AG10803 (cell line): ENCODE results near the gene ITGA3.

Experiments used
- DNase-seq: peaks from one replicate; pipeline ENCODE4 v3.0.0; 2010; ENCODE audit warnings: low read depth
- H3K4me3 ChIP-seq: 2 replicates; pipeline ENCODE4 v1.5.1; 2011; ENCODE audit warnings: mild to moderate bottlenecking, low read length, control low read depth
- CTCF ChIP-seq: conservative IDR thresholded peaks from 2 replicates; pipeline ENCODE4 v1.5.1; 2011; ENCODE audit warnings: mild to moderate bottlenecking, low read length, control low read depth, inconsistent platforms

Gene ITGA3

GRCh38 chr17:50052241-50052796, 3.6 kb upstream of the ITGA3 start:
- DNase-seq = no peak
- no peak for TF ChIP-seq CTCF
- no peak overlapping the region for H3K4me3 ChIP-seq

GRCh38 chr17:50052822-50053653, 2.9 kb upstream of the ITGA3 start:
- TF ChIP-seq CTCF = no peak
- H3K4me3 ChIP-seq = no peak overlapping the region
- DNase-seq = no peak

DNA sequence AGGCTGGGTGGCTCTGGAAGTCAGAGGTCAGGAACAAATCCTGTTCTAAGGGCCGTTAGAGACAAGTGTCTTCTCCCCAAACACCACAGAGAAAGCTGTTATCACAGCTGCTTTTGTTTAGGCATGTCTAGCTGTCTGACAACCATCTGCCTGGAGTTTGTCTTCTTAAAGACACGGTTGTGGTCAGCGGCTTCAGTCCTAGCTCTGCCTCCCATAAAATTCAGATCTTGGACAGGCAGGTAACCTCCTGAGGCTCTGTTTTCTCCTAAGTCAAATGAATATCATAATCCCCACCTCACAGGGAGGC, 2.3 kb upstream of the ITGA3 start:
- no peak for TF ChIP-seq CTCF
- peak; percentile 45 for DNase-seq

DNA sequence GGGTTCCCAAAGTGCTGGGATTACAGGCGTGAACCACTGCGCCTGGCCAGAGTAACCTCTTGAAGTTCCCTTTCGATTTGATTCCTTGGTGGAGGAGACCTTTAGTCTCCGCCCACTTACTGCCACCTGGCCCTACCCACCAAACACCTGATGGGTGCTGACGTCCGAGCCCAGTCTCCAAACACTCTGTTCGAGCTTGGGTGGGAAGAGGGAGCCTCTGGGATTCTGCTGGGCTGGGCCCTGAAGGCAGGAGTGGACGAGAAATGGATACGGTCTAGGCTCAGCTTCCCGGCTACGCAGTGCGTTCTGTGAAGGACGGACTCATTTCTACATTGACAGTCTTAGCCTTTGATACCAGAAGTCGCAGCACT, 870 bp upstream of the ITGA3 start:
- no peak for DNase-seq
- H3K4me3 ChIP-seq = peak overlapping the region; percentile 76
- TF ChIP-seq CTCF = no peak

More for the DNA sequence above, 2.3 kb upstream of the ITGA3 start:
- H3K4me3 ChIP-seq = no peak overlapping the region

- H3K4me3 ChIP-seq = peak overlapping the region; percentile 76
- TF ChIP-seq CTCF = peak; percentile 48
- peak; percentile 63 for DNase-seq
Observed at GRCh38 chr17:50056217-50056960, 479 bp downstream of the ITGA3 start.

GRCh38 chr17:50056961-50057330, 1.0 kb downstream of the ITGA3 start:
- peak; percentile 55 for DNase-seq
- TF ChIP-seq CTCF = no peak
- H3K4me3 ChIP-seq = peak overlapping the region; percentile 76

DNA sequence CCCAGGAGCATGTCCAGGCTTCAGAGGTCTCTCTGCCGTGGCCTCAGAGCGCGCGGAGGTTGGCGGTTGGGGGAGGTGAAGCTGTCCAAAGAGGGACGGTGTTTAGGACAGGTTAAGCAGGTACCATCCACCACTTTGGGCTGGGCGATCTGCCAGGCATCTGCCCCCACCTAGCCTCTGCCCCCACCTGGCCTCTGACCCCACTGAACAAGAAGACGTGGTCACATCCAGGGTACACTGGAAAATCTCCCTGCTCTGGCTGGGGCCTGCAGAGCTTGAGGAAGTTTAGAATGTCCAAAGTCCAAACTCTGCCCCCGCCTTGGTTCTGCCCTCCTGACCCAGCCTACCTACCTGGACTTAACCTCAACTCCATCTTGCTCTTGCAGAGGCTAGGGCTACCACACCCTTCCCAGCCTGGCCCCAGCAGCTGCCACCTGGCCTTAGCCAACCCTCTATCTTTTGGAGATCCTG, 1.6 kb downstream of the ITGA3 start:
- H3K4me3 ChIP-seq = peak overlapping the region; percentile 76
- no peak for TF ChIP-seq CTCF

More for the DNA sequence above, 1.6 kb downstream of the ITGA3 start:
- DNase-seq = no peak
